Vagina (tissue), 2 donors: ENCODE data around the gene DDI2. TPM values are rescaled to one million over a fixed set of nuclear protein-coding genes. Genes with fewer than 3 reads are reported as not detected.

Experiments used
- DNase-seq, 2 donors: peaks; one replicate each; pipeline ENCODE4 v3.0.0-alpha.2; 2017; ENCODE audit errors: extremely low spot score in 2 of 2
- H3K27ac ChIP-seq: fragments of 200-600 bp; sonication (generic); one replicate; pipeline ENCODE4 v1.5.1; 2019
- H3K27me3 ChIP-seq: fragments of 200-600 bp; sonication (generic); one replicate; pipeline ENCODE4 v1.5.1; 2019
- H3K36me3 ChIP-seq, 2 donors: fragments of 200-600 bp; sonication (generic); one replicate each; pipeline ENCODE4 v1.5.1; 2017 to 2019
- H3K4me1 ChIP-seq: fragments of 200-600 bp; sonication (generic); one replicate; pipeline ENCODE4 v1.5.1; 2019
- H3K4me3 ChIP-seq, 2 donors: fragments of 200-600 bp; sonication (generic); 1 replicate in 1 of 2; 2 replicates in 1 of 2; pipeline ENCODE4 v1.5.1; 2016 to 2019
- H3K9me3 ChIP-seq: fragments of 200-600 bp; sonication (generic); one replicate; pipeline ENCODE4 v1.5.1; 2019
- CTCF ChIP-seq, 3 experiments: fragments of 450-650 bp in 2 of 3; fragments of 200-600 bp in 1 of 3; sonication (generic) in 1 of 3; IDR thresholded peaks; one replicate each; pipeline ENCODE4 v1.5.1; 2017 to 2019; ENCODE audit warnings: antibody characterized with exemption in 3 of 3, mild to moderate bottlenecking in 2 of 3, moderate library complexity in 2 of 3
- POLR2A ChIP-seq, 2 donors: fragments of 450-650 bp; IDR thresholded peaks; one replicate each; pipeline ENCODE4 v1.6.1; 2017; ENCODE audit warnings: antibody characterized with exemption in 2 of 2, mild to moderate bottlenecking in 2 of 2, moderate library complexity in 2 of 2
- POLR2AphosphoS5 ChIP-seq, 2 donors: sonication (generic); formaldehyde crosslinking; IDR thresholded peaks; one replicate each; pipeline ENCODE4 v1.9.0; 2017; ENCODE audit warnings: antibody characterized with exemption in 2 of 2, mild to moderate bottlenecking in 2 of 2, low read depth in 1 of 2; ENCODE audit not compliant: insufficient read depth in 1 of 2
- intact Hi-C: fragments of 100-400 bp; cut with DNase I; formaldehyde crosslinking; loops from one replicate; pipeline ENCODE4 v1.15.1; 2023
- total RNA-seq: library from RNA; depleted of rRNA; stranded (reverse); fragments of >200 nt; gene quantifications from one replicate; pipeline ENCODE4 v1.2.3, GENCODE V29; 2016

DDI2 gene
- total RNA-seq, 1 donor from 2014 or later, result 59.2 TPM

GRCh38 chr1:15628003-15628402 is 10.7 kb downstream of the DDI2 start:
- Histone ChIP-seq H3K27ac (peak overlapping the region; percentile 22), H3K36me3 (peaks cover 0 to 32% of the 10 kb centered on the region in 2 donors)
- TF ChIP-seq POLR2A (IDR thresholded peaks at IDR 0.05) (no peak), CTCF (IDR thresholded peaks at IDR 0.05) (no peak), POLR2AphosphoS5 (IDR thresholded peaks at IDR 0.05; ENCODE audit: insufficient read depth in 1 of 2, low read depth in 1 of 2) (no peak)

GRCh38 chr1:15633756-15634420 is 16.6 kb downstream of the DDI2 start:
- TF ChIP-seq POLR2AphosphoS5 (IDR thresholded peaks at IDR 0.05; ENCODE audit: insufficient read depth in 1 of 2, low read depth in 1 of 2) (no peak), CTCF (IDR thresholded peaks at IDR 0.05) (no peak), POLR2A (IDR thresholded peaks at IDR 0.05) (no peak)
- H3K27ac ChIP-seq, result no peak overlapping the region
- H3K4me3 ChIP-seq, result no peak overlapping the region
- no peaks in the 10 kb centered on the region for H3K4me1 ChIP-seq
- H3K27me3 ChIP-seq, result no peaks in the 10 kb centered on the region
- H3K36me3 ChIP-seq, result peaks cover 6 to 83% of the 10 kb centered on the region in 2 donors
- no peak for DNase-seq
- no peaks in the 10 kb centered on the region for H3K9me3 ChIP-seq
- intact Hi-C loops, result no loop called here

More at GRCh38 chr1:15628003-15628402, 10.7 kb downstream of the DDI2 start:
- Histone ChIP-seq H3K4me1 (peaks cover 42% of the 10 kb centered on the region), H3K4me3 (no peak overlapping the region), H3K9me3 (no peaks in the 10 kb centered on the region), H3K27me3 (no peaks in the 10 kb centered on the region)
- DNase-seq, result no peak
- intact Hi-C loops, result no loop called here

GRCh38 chr1:15636436-15636835 is 19.2 kb downstream of the DDI2 start:
- no peaks in the 10 kb centered on the region for H3K9me3 ChIP-seq
- no peak overlapping the region for H3K4me3 ChIP-seq
- H3K4me1 ChIP-seq, result no peaks in the 10 kb centered on the region
- no peaks in the 10 kb centered on the region for H3K27me3 ChIP-seq
- no peak overlapping the region for H3K27ac ChIP-seq
- TF ChIP-seq POLR2A (IDR thresholded peaks at IDR 0.05) (no peak), CTCF (IDR thresholded peaks at IDR 0.05) (no peak), POLR2AphosphoS5 (IDR thresholded peaks at IDR 0.05; ENCODE audit: insufficient read depth in 1 of 2, low read depth in 1 of 2) (no peak)
- intact Hi-C loops, result no loop called here
- DNase-seq, result no peak
- H3K36me3 ChIP-seq, result peaks cover 6 to 95% of the 10 kb centered on the region in 2 donors

- Histone ChIP-seq H3K27ac (no peak overlapping the region), H3K9me3 (no peaks in the 10 kb centered on the region), H3K36me3 (peaks cover 6 to 89% of the 10 kb centered on the region in 2 donors), H3K4me3 (no peak overlapping the region), H3K4me1 (no peaks in the 10 kb centered on the region), H3K27me3 (no peaks in the 10 kb centered on the region)
- intact Hi-C loops, result no loop called here
- no peak for DNase-seq
- no peak for TF ChIP-seq CTCF (IDR thresholded peaks at IDR 0.05)
- no peak for TF ChIP-seq POLR2A (IDR thresholded peaks at IDR 0.05)
- no peak for TF ChIP-seq POLR2AphosphoS5 (IDR thresholded peaks at IDR 0.05; ENCODE audit: insufficient read depth in 1 of 2, low read depth in 1 of 2)
Observed at GRCh38 chr1:15637826-15638225, 20.6 kb downstream of the DDI2 start.

GRCh38 chr1:15639262-15639661 is 22.0 kb downstream of the DDI2 start:
- TF ChIP-seq POLR2A (IDR thresholded peaks at IDR 0.05) (no peak), POLR2AphosphoS5 (IDR thresholded peaks at IDR 0.05; ENCODE audit: insufficient read depth in 1 of 2, low read depth in 1 of 2) (no peak), CTCF (IDR thresholded peaks at IDR 0.05) (no peak)
- no peak overlapping the region for H3K27ac ChIP-seq
- DNase-seq, result no peak
- no peak overlapping the region for H3K4me3 ChIP-seq
- peaks cover 0 to 85% of the 10 kb centered on the region in 2 donors for H3K36me3 ChIP-seq
- H3K27me3 ChIP-seq, result no peaks in the 10 kb centered on the region
- intact Hi-C loops, result no loop called here
- no peaks in the 10 kb centered on the region for H3K4me1 ChIP-seq
- H3K9me3 ChIP-seq, result no peaks in the 10 kb centered on the region
